GM19463 (cell line): ENCODE data around the gene GGT6.
"Not testable (repeated sequence)": the region's sequence is repeated elsewhere in the genome, so short reads cannot be mapped to it uniquely, and the experiment has no call there.

ENCODE experiments used
- ATAC-seq: cut with Tn5 transposase; IDR thresholded peaks from one replicate; pipeline ENCODE4 v1.9.1; 2021; ENCODE audit warnings: mild to moderate bottlenecking, moderate library complexity; ENCODE audit not compliant: unreplicated experiment

Gene GGT6

GRCh38 chr17:4560421-4560820, at the start of gene GGT6:
Gene GGT6, minus strand, starts transcription at chr17:4560577. Its CDS starts 56 bp downstream, at chr17:4560521.
- no peak for ATAC-seq

GRCh38 chr17:4610162-4610561, 49.8 kb upstream of the GGT6 start:
- no peak for ATAC-seq

GRCh38 chr17:4609761-4610160, 49.4 kb upstream of the GGT6 start:
- ATAC-seq: no peak

GRCh38 chr17:4607773-4608187, 47.4 kb upstream of the GGT6 start:
- ATAC-seq: no peak

- ATAC-seq: no peak
These were observed 46.9 kb upstream of the GGT6 start for GRCh38 chr17:4607261-4607741.

GRCh38 chr17:4605826-4606225, 45.4 kb upstream of the GGT6 start:
- no peak for ATAC-seq

- not testable (repeated sequence) for ATAC-seq
These were observed 44.4 kb upstream of the GGT6 start for GRCh38 chr17:4604736-4605135.

- ATAC-seq: no peak
These were observed 43.8 kb upstream of the GGT6 start for GRCh38 chr17:4604111-4604644.

GRCh38 chr17:4602041-4602440, 41.7 kb upstream of the GGT6 start:
- no peak for ATAC-seq

- no peak for ATAC-seq
These were observed 40.9 kb upstream of the GGT6 start for GRCh38 chr17:4601326-4601725.

GRCh38 chr17:4600563-4600962, 40.2 kb upstream of the GGT6 start:
- ATAC-seq: no peak

GRCh38 chr17:4599505-4600281, 39.3 kb upstream of the GGT6 start:
- no peak for ATAC-seq

GRCh38 chr17:4598776-4599504, 38.6 kb upstream of the GGT6 start:
- no peak for ATAC-seq

- no peak for ATAC-seq
These were observed 37.6 kb upstream of the GGT6 start for GRCh38 chr17:4597975-4598374.

- ATAC-seq: no peak
These were observed 36.4 kb upstream of the GGT6 start for GRCh38 chr17:4596636-4597380.

GRCh38 chr17:4595685-4596342, 35.4 kb upstream of the GGT6 start:
- ATAC-seq: not testable (repeated sequence)

GRCh38 chr17:4594931-4595684, 34.7 kb upstream of the GGT6 start:
- ATAC-seq: no peak

GRCh38 chr17:4594406-4594805, 34.0 kb upstream of the GGT6 start:
- no peak for ATAC-seq

GRCh38 chr17:4593021-4593421, 32.6 kb upstream of the GGT6 start:
- no peak for ATAC-seq
